ENCODE results near the gene P2RY13.

Gene P2RY13

GRCh38 chr3:151371526-151371925, 42.2 kb upstream of the P2RY13 start:
- H3K4me3 ChIP-seq (ENCODE audit: low read length, poor library complexity, severe bottlenecking), result no peak overlapping the region
- no peaks in the 10 kb centered on the region for H3F3A ChIP-seq (ENCODE audit: low read depth)
- no peaks in the 10 kb centered on the region for H3K9me2 ChIP-seq (replicated peaks; ENCODE audit: low read depth, low read length)
- H2AFZ ChIP-seq (ENCODE audit: low read length), result no peak overlapping the region
- TF ChIP-seq CTCF (conservative IDR thresholded peaks at IDR 0.05; ENCODE audit: low read length) (no peak), EZH2phosphoT487 (IDR thresholded peaks at IDR 0.05; ENCODE audit: borderline replicate concordance) (no peak)
- no peaks in the 10 kb centered on the region for H4K20me1 ChIP-seq (ENCODE audit: insufficient read depth, low read length, poor library complexity, severe bottlenecking)
- peaks cover 73% of the 10 kb centered on the region; the same call in 1 of the 2 replicates for H3K36me3 ChIP-seq (ENCODE audit: insufficient read depth, low read length)
- no peaks in the 10 kb centered on the region for H3K27me3 ChIP-seq (ENCODE audit: insufficient read depth, low read length, poor library complexity, severe bottlenecking)
- no peak overlapping the region for H3K9ac ChIP-seq (ENCODE audit: low read depth, low read length, poor library complexity, severe bottlenecking)
- no peaks in the 10 kb centered on the region for H3K9me3 ChIP-seq (ENCODE audit: insufficient read depth, low read depth, low read length)
- no peak overlapping the region for H3K4me2 ChIP-seq (ENCODE audit: low read depth, low read length, poor library complexity, severe bottlenecking)
- no peaks in the 10 kb centered on the region for H3K4me1 ChIP-seq (ENCODE audit: insufficient read depth, low read length, poor library complexity, severe bottlenecking)
- no peaks in the 10 kb centered on the region for H3K79me2 ChIP-seq (ENCODE audit: insufficient read depth, low read length)

- H3F3A ChIP-seq (ENCODE audit: low read depth), result no peaks in the 10 kb centered on the region
- no peaks in the 10 kb centered on the region for H3K4me1 ChIP-seq (ENCODE audit: insufficient read depth, low read length, poor library complexity, severe bottlenecking)
- no peak for TF ChIP-seq EZH2phosphoT487 (IDR thresholded peaks at IDR 0.05; ENCODE audit: borderline replicate concordance)
- TF ChIP-seq CTCF (conservative IDR thresholded peaks at IDR 0.05; ENCODE audit: low read length), result no peak
- H3K4me3 ChIP-seq (ENCODE audit: low read length, poor library complexity, severe bottlenecking), result no peak overlapping the region
- no peak overlapping the region for H2AFZ ChIP-seq (ENCODE audit: low read length)
- no peaks in the 10 kb centered on the region for H3K9me2 ChIP-seq (replicated peaks; ENCODE audit: low read depth, low read length)
- H3K9me3 ChIP-seq (ENCODE audit: insufficient read depth, low read depth, low read length), result no peaks in the 10 kb centered on the region
- no peaks in the 10 kb centered on the region for H4K20me1 ChIP-seq (ENCODE audit: insufficient read depth, low read length, poor library complexity, severe bottlenecking)
- no peaks in the 10 kb centered on the region for H3K27me3 ChIP-seq (ENCODE audit: insufficient read depth, low read length, poor library complexity, severe bottlenecking)
- no peaks in the 10 kb centered on the region for H3K79me2 ChIP-seq (ENCODE audit: insufficient read depth, low read length)
- peaks cover 90% of the 10 kb centered on the region for H3K36me3 ChIP-seq (ENCODE audit: insufficient read depth, low read length)
- no peak overlapping the region for H3K4me2 ChIP-seq (ENCODE audit: low read depth, low read length, poor library complexity, severe bottlenecking)
- H3K9ac ChIP-seq (ENCODE audit: low read depth, low read length, poor library complexity, severe bottlenecking), result no peak overlapping the region
Observed at GRCh38 chr3:151367448-151367847, 38.1 kb upstream of the P2RY13 start.

- Histone ChIP-seq H3K4me2 (ENCODE audit: low read depth, low read length, poor library complexity, severe bottlenecking) (no peak overlapping the region), H3K4me3 (ENCODE audit: low read length, poor library complexity, severe bottlenecking) (no peak overlapping the region), H2AFZ (ENCODE audit: low read length) (no peak overlapping the region), H4K20me1 (ENCODE audit: insufficient read depth, low read length, poor library complexity, severe bottlenecking) (no peaks in the 10 kb centered on the region), H3K4me1 (ENCODE audit: insufficient read depth, low read length, poor library complexity, severe bottlenecking) (no peaks in the 10 kb centered on the region), H3K9ac (ENCODE audit: low read depth, low read length, poor library complexity, severe bottlenecking) (no peak overlapping the region), H3K36me3 (ENCODE audit: insufficient read depth, low read length) (peaks cover 90% of the 10 kb centered on the region), H3K9me2 (replicated peaks; ENCODE audit: low read depth, low read length) (no peaks in the 10 kb centered on the region), H3F3A (ENCODE audit: low read depth) (no peaks in the 10 kb centered on the region), H3K9me3 (ENCODE audit: insufficient read depth, low read depth, low read length) (no peaks in the 10 kb centered on the region), H3K27me3 (ENCODE audit: insufficient read depth, low read length, poor library complexity, severe bottlenecking) (no peaks in the 10 kb centered on the region), H3K79me2 (ENCODE audit: insufficient read depth, low read length) (no peaks in the 10 kb centered on the region)
- TF ChIP-seq EZH2phosphoT487 (IDR thresholded peaks at IDR 0.05; ENCODE audit: borderline replicate concordance) (no peak), CTCF (conservative IDR thresholded peaks at IDR 0.05; ENCODE audit: low read length) (no peak)
Observed at GRCh38 chr3:151366993-151367392, 37.6 kb upstream of the P2RY13 start.
